Right ventricle myocardium superior (tissue), 1 donor: ENCODE measurements around the gene MICALL2. TPM values are rescaled to one million over a fixed set of nuclear protein-coding genes. Genes with fewer than 3 reads are reported as not detected.

ENCODE experiments used
- ATAC-seq: fragments of 200-7000 bp; cut with Tn5 transposase; one replicate; pipeline ENCODE4 v1.9.1; 2020; ENCODE audit warnings: mild to moderate bottlenecking; ENCODE audit not compliant: poor library complexity
- DNase-seq: peaks from one replicate; pipeline ENCODE4 v3.0.0-alpha.2; 2020
- intact Hi-C: fragments of 100-400 bp; cut with DNase I; formaldehyde crosslinking; loops from one replicate; pipeline ENCODE4 v1.11.2; 2022
- total RNA-seq: library from RNA; stranded (reverse); fragmentation: NEBNext Ultra II Directional; extraction: Animal tissue kit (Norgen Biotek cat#: 25700); gene quantifications from one replicate; pipeline ENCODE4 v1.2.1, GENCODE V29; 2021
- donor health status: DM: no; HTN: yes; CAD: no; lungs with severe emphysema.

MICALL2 gene
- total RNA-seq, 1 donor from 2014 or later: 6.2 TPM

GRCh38 chr7:1494866-1495563, 35.7 kb upstream of the MICALL2 start:
- ATAC-seq (no peak), DNase-seq (no peak)
- intact Hi-C loops: no loop called here

GRCh38 chr7:1494447-1494846, 35.2 kb upstream of the MICALL2 start:
- no peak for DNase-seq
- no peak for ATAC-seq
- intact Hi-C loops: no loop called here

GRCh38 chr7:1493571-1493970, 34.3 kb upstream of the MICALL2 start:
- ATAC-seq (no peak), DNase-seq (no peak)
- intact Hi-C loops: no loop called here

GRCh38 chr7:1493129-1493528, 33.9 kb upstream of the MICALL2 start:
- no peak for DNase-seq
- intact Hi-C loops: no loop called here
- no peak for ATAC-seq

- ATAC-seq (no peak), DNase-seq (no peak)
- intact Hi-C loops: no loop called here
These were observed 33.4 kb upstream of the MICALL2 start for GRCh38 chr7:1492640-1493039.

GRCh38 chr7:1492221-1492620, 33.0 kb upstream of the MICALL2 start:
- ATAC-seq (no peak), DNase-seq (no peak)
- intact Hi-C loops: no loop called here

- DNase-seq (no peak), ATAC-seq (no peak)
- intact Hi-C loops: no loop called here
These were observed 31.6 kb upstream of the MICALL2 start for GRCh38 chr7:1490837-1491236.

- ATAC-seq (no peak), DNase-seq (no peak)
- intact Hi-C loops: no loop called here
These were observed 30.1 kb upstream of the MICALL2 start for GRCh38 chr7:1489336-1489735.

- intact Hi-C loops: no loop called here
- DNase-seq: no peak
- ATAC-seq: no peak
These were observed 28.7 kb upstream of the MICALL2 start for GRCh38 chr7:1488016-1488415.

GRCh38 chr7:1487466-1487865, 28.2 kb upstream of the MICALL2 start:
- DNase-seq: no peak
- intact Hi-C loops: no loop called here
- ATAC-seq: no peak

- DNase-seq (no peak), ATAC-seq (no peak)
- intact Hi-C loops: no loop called here
These were observed 27.3 kb upstream of the MICALL2 start for GRCh38 chr7:1486571-1486970.

GRCh38 chr7:1485156-1485555, 25.9 kb upstream of the MICALL2 start:
- DNase-seq (no peak), ATAC-seq (no peak)
- intact Hi-C loops: no loop called here

GRCh38 chr7:1484569-1484968, 25.3 kb upstream of the MICALL2 start:
- no peak for DNase-seq
- no peak for ATAC-seq
- intact Hi-C loops: no loop called here

- DNase-seq: no peak
- intact Hi-C loops: no loop called here
- no peak for ATAC-seq
These were observed 24.6 kb upstream of the MICALL2 start for GRCh38 chr7:1483536-1484505.

GRCh38 chr7:1483079-1483478, 23.8 kb upstream of the MICALL2 start:
- DNase-seq (no peak), ATAC-seq (no peak)
- intact Hi-C loops: no loop called here

GRCh38 chr7:1481300-1481699, 22.0 kb upstream of the MICALL2 start:
- DNase-seq (no peak), ATAC-seq (no peak)
- intact Hi-C loops: no loop called here

- DNase-seq: no peak
- no peak for ATAC-seq
- intact Hi-C loops: no loop called here
These were observed 21.4 kb upstream of the MICALL2 start for GRCh38 chr7:1480670-1481069.

GRCh38 chr7:1479287-1479686, 20.0 kb upstream of the MICALL2 start:
- DNase-seq (no peak), ATAC-seq (no peak)
- intact Hi-C loops: no loop called here

- intact Hi-C loops: no loop called here
- no peak for ATAC-seq
- no peak for DNase-seq
These were observed 19.2 kb upstream of the MICALL2 start for GRCh38 chr7:1478480-1478879.

- DNase-seq (no peak), ATAC-seq (no peak)
- intact Hi-C loops: no loop called here
These were observed 17.6 kb upstream of the MICALL2 start for GRCh38 chr7:1476859-1477258.
